Muscle of leg (tissue), 11 donors: Measurements from ENCODE around the gene ARMH1. TPM values are rescaled to one million over a fixed set of nuclear protein-coding genes. Genes with fewer than 3 reads are reported as not detected.
"Not testable (repeated sequence)": the region's sequence is repeated elsewhere in the genome, so short reads cannot be mapped to it uniquely, and the experiment has no call there.

ENCODE experiments used
- DNase-seq: peaks from one replicate; pipeline ENCODE4 v3.0.0; 2013
- H3K27ac ChIP-seq: one replicate; pipeline ENCODE4 v1.5.1; 2013; ENCODE audit warnings: mild to moderate bottlenecking, low read length, control low read depth
- H3K27me3 ChIP-seq: one replicate; pipeline ENCODE4 v1.6.1; 2013; ENCODE audit warnings: low read length; ENCODE audit not compliant: control insufficient read depth, insufficient read depth
- H3K36me3 ChIP-seq: one replicate; pipeline ENCODE4 v1.6.1; 2013; ENCODE audit warnings: low read length; ENCODE audit not compliant: control insufficient read depth, insufficient read depth
- H3K4me1 ChIP-seq: one replicate; pipeline ENCODE4 v1.6.1; 2013; ENCODE audit warnings: low read length; ENCODE audit not compliant: control insufficient read depth, insufficient read depth
- H3K4me3 ChIP-seq: one replicate; pipeline ENCODE4 v1.5.1; 2013; ENCODE audit warnings: low read length, control low read depth
- H3K9me3 ChIP-seq: replicated peaks from 2 replicates; pipeline ENCODE4 v1.6.1; 2013; ENCODE audit warnings: low read depth, low read length; ENCODE audit not compliant: control insufficient read depth
- WGBS: methylation state at CpG from one replicate; pipeline ENCODE4 v1.1.5; 2013; ENCODE audit warnings: missing lambda C conversion rate; ENCODE audit not compliant: insufficient coverage; 5-methylcytosine and 5-hydroxymethylcytosine counted together
- polyA plus RNA-seq, 8 donors: library from polyadenylated mRNA; unstranded; fragments of 120-200 nt; gene quantifications; one replicate each; pipeline versions ENCODE4 v1.2.1 to v1.2.3, GENCODE V29; 2013; ENCODE audit warnings: inconsistent platforms in 1 of 8, low replicate concordance in 1 of 8; ENCODE audit not compliant: insufficient read length in 8 of 8, insufficient read depth in 1 of 8
- total RNA-seq: library from RNA; stranded (reverse); fragments of 120-200 nt; gene quantifications from one replicate; pipeline ENCODE4 v1.2.4, GENCODE V29; 2013

Gene ARMH1
- total and polyA plus RNA-seq, 9 donors: 1.3 to 2.6 (median 1.8) TPM

- H3K4me3 ChIP-seq: no peak overlapping the region
- H3K9me3 ChIP-seq: no peaks in the 10 kb centered on the region
- no peak for DNase-seq
- WGBS: 88% methylated on average over 35 of the region's 35 CpGs
- peaks cover 36% of the 10 kb centered on the region for H3K36me3 ChIP-seq
- H3K27me3 ChIP-seq: no peaks in the 10 kb centered on the region
- H3K4me1 ChIP-seq: peaks cover 18% of the 10 kb centered on the region
- H3K27ac ChIP-seq: no peak overlapping the region
These were observed 19.8 kb upstream of the ARMH1 start for GRCh38 chr1:44654621-44655187.

DNA sequence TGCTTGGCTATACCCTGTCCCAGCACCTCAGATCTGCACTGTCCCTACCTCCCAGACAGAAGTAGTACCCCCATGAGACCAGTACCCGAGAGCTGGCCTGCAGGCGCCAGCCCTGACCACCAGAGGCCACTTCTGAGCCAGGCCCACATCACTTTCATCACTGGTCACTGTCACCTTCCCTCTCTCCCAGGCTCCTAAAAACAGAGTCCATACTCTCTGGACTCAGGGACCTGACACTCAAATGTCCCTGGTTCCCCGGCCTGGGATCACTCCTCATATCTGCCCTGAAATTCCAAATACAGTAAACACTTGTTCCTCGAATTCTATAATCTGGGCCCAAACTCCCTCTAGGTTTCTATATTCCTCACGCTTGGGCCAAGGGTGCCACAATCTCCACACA, 18.9 kb upstream of the ARMH1 start:
- no peak for DNase-seq
- Histone ChIP-seq H3K36me3 (peaks cover 27% of the 10 kb centered on the region), H3K9me3 (no peaks in the 10 kb centered on the region), H3K27me3 (no peaks in the 10 kb centered on the region), H3K4me1 (peaks cover 14% of the 10 kb centered on the region), H3K27ac (no peak overlapping the region), H3K4me3 (no peak overlapping the region)
- 38% methylated on average over 4 of the region's 5 CpGs for WGBS

DNA sequence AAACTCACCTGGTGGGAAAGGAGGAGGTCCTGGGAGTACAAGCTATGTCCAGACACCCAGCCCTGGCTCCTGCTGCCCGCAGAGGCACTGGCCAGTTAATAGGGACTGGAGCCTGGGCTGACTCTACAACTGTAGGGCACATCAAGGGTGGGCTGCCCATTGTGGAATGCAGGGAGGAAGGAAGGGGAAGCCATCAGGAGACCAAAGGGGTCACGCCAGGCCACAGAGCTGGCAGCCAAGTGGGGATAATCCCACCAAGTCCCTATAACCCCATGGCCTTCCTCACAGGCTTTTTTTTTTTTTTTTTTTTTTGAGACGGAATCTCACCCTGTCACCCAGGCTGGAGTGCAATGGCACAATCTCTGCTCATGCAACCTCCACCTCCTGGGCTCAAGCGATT, 14.9 kb upstream of the ARMH1 start:
- H3K36me3 ChIP-seq: peaks cover 8% of the 10 kb centered on the region
- no peak overlapping the region for H3K27ac ChIP-seq
- H3K4me3 ChIP-seq: no peak overlapping the region
- WGBS: 100% methylated on average over 1 of the region's 4 CpGs
- H3K27me3 ChIP-seq: no peaks in the 10 kb centered on the region
- no peak for DNase-seq
- H3K9me3 ChIP-seq: no peaks in the 10 kb centered on the region
- peaks cover 30% of the 10 kb centered on the region for H3K4me1 ChIP-seq

GRCh38 chr1:44660176-44660575, 14.3 kb upstream of the ARMH1 start:
- H3K27ac ChIP-seq: no peak overlapping the region
- 57% methylated on average over 9 of the region's 9 CpGs for WGBS
- no peak overlapping the region for H3K4me3 ChIP-seq
- DNase-seq: peak; percentile 82
- peaks cover 30% of the 10 kb centered on the region for H3K4me1 ChIP-seq
- H3K27me3 ChIP-seq: no peaks in the 10 kb centered on the region
- H3K9me3 ChIP-seq: no peaks in the 10 kb centered on the region
- peaks cover 4% of the 10 kb centered on the region for H3K36me3 ChIP-seq

DNA sequence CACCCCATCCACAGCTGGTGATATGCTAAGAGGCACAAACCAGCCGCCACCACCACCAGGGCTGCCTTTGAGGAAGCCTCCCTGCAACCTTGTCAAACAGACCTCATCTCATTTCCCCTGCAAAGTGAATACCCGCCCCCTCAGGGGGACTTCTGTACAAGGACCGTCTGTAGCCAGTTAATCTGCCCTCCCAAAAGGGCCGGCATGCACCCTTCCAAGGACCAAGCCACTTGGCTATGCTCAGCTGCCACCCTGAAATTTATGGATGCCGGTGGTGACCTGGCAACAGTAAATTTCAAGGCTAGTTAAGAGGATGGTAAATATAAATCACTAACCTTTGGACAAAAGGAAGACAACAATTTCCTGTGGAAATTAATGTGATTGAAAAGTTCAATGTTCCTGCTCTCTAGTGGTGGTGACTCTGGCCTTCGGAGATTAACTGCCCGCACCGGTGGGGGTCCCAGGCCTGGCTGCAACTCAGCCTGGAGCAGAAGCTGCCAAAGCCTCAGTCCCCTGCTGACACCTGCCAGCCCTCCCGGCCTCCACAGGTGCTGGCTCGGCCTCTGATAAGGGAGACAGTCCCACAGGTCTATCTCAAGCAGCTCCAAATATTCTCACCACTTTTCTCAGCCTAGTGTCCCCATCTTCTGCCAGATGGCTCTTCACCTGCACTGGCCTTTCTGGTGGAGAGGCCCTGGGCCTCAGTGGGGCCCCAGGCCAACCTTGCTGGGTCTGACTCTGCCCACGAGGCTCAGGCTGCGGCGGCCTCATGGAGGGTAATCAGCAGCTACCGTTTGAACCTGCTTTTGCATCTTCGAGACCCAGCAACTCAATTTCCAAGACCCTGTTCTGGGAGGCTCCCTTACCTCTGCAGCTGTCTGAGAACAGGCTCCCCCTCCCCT, 12.5 kb upstream of the ARMH1 start:
- Histone ChIP-seq H3K27ac (no peak overlapping the region), H3K27me3 (no peaks in the 10 kb centered on the region), H3K4me1 (peaks cover 30% of the 10 kb centered on the region), H3K9me3 (no peaks in the 10 kb centered on the region), H3K4me3 (no peak overlapping the region), H3K36me3 (peaks cover 4% of the 10 kb centered on the region)
- DNase-seq: no peak
- 41% methylated on average over 14 of the region's 15 CpGs for WGBS

- Histone ChIP-seq H3K9me3 (no peaks in the 10 kb centered on the region), H3K36me3 (peaks cover 4% of the 10 kb centered on the region), H3K27me3 (no peaks in the 10 kb centered on the region), H3K4me1 (peaks cover 30% of the 10 kb centered on the region), H3K27ac (no peak overlapping the region), H3K4me3 (no peak overlapping the region)
- WGBS: 56% methylated on average over 3 of the region's 5 CpGs
- DNase-seq: peak; percentile 46
These were observed 11.9 kb upstream of the ARMH1 start for GRCh38 chr1:44662683-44663030.

DNA sequence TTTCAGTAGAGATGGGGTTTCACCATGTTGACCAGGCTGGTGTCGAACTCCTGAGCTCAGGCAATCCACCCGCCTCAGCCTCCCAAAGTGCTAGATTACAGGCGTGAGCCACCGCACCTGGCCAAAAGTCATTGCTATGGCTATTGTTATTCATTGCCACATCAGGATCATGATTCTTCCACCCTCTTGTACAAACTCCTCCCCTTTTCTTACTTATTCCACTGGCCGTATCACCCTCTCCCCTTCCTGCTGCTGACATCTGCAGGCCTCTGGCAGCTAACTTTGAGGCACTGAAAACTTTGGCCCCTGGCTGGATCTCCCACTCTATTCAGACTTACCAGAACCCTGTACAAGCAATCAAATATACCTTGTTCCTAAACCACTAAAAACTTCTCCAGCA, 11.1 kb upstream of the ARMH1 start:
- no peak for DNase-seq
- WGBS: 82% methylated on average over 5 of the region's 5 CpGs
- no peak overlapping the region for H3K27ac ChIP-seq
- no peaks in the 10 kb centered on the region for H3K9me3 ChIP-seq
- H3K4me1 ChIP-seq: peaks cover 30% of the 10 kb centered on the region
- peaks cover 4% of the 10 kb centered on the region for H3K36me3 ChIP-seq
- H3K27me3 ChIP-seq: no peaks in the 10 kb centered on the region
- H3K4me3 ChIP-seq: no peak overlapping the region

DNA sequence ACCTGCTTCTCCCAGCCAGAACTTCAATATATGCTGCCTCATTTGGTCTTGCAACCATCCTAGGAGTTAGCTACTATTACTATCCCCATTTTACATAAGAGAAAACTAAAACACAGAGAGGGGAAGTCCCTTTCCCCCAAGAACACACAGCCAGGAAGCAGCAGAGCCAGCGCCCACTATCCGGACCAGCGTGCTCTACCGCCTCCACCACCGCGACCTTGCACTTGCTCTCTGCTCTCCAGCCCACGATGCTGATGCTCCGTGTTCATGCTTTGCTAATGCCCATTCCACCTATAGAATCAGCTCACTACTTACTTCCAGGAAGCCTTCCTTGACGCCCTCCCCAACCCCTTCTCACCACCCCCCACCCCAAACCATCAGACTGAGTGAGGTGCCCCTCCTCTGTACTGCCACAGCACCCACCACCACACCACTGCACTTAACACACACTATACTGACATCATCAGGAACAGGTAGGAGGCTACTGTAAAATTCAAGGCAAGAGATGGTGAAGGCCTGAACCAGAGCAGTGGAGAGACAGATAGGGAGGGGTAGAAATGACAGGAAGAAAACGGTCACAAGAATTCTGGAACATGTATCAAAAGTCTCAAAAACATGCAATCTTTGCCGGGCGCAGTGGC, 9.7 kb upstream of the ARMH1 start:
- Histone ChIP-seq H3K27ac (no peak overlapping the region), H3K4me3 (no peak overlapping the region), H3K9me3 (no peaks in the 10 kb centered on the region), H3K4me1 (peaks cover 22% of the 10 kb centered on the region), H3K36me3 (no peaks in the 10 kb centered on the region), H3K27me3 (no peaks in the 10 kb centered on the region)
- no peak for DNase-seq
- WGBS: 87% methylated on average over 12 of the region's 12 CpGs

DNA sequence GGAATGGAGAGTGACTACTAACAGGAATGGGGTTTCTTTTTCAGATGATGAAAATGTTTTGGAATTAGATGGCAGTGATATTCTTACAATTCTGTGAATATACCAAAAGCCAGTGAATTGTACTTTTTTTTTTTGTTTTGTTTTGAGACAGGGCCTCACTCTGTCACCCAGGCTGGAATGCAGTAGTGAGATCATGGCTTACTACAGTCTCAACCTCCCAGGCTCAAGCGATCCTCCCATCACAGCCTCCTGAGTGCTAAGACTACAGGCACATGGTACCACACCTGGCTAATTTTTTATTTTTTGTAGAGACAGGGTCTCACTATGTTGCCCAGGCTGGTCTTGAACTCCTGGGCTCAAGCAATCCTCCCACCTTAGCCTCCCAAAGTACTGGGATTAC, 7.8 kb upstream of the ARMH1 start:
- DNase-seq, H3K36me3 ChIP-seq, H3K27ac ChIP-seq, H3K4me3 ChIP-seq, H3K27me3 ChIP-seq, H3K9me3 ChIP-seq: not testable (repeated sequence)
- H3K4me1 ChIP-seq: peaks cover 15% of the 10 kb centered on the region
- no CpG with 5 or more reads among the region's 1 CpG for WGBS
